Measurements from ENCODE around the gene NDUFA6.
"Not testable (repeated sequence)": the region's sequence is repeated elsewhere in the genome, so short reads cannot be mapped to it uniquely, and the experiment has no call there.

NDUFA6 gene

GRCh38 chr22:42128007-42128406 is 37.4 kb upstream of the NDUFA6 start:
- H3K9me3 Mint-ChIP-seq; H3K4me1 Mint-ChIP-seq; ATAC-seq (replicated peaks); H3K27me3 Mint-ChIP-seq; H3K27ac Mint-ChIP-seq; DNase-seq; H3K4me3 Mint-ChIP-seq: not testable (repeated sequence)
- H3K36me3 Mint-ChIP-seq: peaks cover 11 to 14% of the 10 kb centered on the region in 2 donors

DNA sequence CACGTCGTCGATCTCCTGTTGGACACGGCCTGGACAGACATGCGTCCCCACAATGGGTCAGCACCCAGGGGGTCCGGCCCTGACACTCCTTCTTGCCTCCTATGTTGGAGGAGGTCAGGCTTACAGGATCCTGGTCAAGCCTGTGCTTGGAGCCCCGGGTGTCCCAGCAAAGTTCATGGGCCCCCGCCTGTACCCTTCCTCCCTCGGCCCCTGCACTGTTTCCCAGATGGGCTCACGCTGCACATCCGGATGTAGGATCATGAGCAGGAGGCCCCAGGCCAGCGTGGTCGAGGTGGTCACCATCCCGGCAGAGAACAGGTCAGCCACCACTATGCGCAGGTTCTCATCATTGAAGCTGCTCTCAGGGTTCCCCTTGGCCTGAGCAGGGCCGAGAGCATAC is 37.0 kb upstream of the NDUFA6 start:
- peaks cover 0 to 4% of the 10 kb centered on the region in 2 donors for H3K4me1 Mint-ChIP-seq
- H3K27ac Mint-ChIP-seq: peak overlapping the region; percentile 14
- no peak overlapping the region for H3K4me3 Mint-ChIP-seq
- ATAC-seq (replicated peaks): no peak
- DNase-seq: no peak
- H3K36me3 Mint-ChIP-seq: peaks cover 11 to 14% of the 10 kb centered on the region in 2 donors
- H3K9me3 Mint-ChIP-seq: no peaks in the 10 kb centered on the region
- no peaks in the 10 kb centered on the region for H3K27me3 Mint-ChIP-seq

GRCh38 chr22:42123529-42123928 is 33.0 kb upstream of the NDUFA6 start:
- not testable (repeated sequence) for H3K9me3 Mint-ChIP-seq, H3K27ac Mint-ChIP-seq, H3K27me3 Mint-ChIP-seq, DNase-seq, H3K4me3 Mint-ChIP-seq
- peak in 1 of 2 donors; percentile 22 for ATAC-seq (replicated peaks)
- peaks cover 11 to 14% of the 10 kb centered on the region in 2 donors for H3K36me3 Mint-ChIP-seq
- peaks cover 14 to 22% of the 10 kb centered on the region in 2 donors for H3K4me1 Mint-ChIP-seq

DNA sequence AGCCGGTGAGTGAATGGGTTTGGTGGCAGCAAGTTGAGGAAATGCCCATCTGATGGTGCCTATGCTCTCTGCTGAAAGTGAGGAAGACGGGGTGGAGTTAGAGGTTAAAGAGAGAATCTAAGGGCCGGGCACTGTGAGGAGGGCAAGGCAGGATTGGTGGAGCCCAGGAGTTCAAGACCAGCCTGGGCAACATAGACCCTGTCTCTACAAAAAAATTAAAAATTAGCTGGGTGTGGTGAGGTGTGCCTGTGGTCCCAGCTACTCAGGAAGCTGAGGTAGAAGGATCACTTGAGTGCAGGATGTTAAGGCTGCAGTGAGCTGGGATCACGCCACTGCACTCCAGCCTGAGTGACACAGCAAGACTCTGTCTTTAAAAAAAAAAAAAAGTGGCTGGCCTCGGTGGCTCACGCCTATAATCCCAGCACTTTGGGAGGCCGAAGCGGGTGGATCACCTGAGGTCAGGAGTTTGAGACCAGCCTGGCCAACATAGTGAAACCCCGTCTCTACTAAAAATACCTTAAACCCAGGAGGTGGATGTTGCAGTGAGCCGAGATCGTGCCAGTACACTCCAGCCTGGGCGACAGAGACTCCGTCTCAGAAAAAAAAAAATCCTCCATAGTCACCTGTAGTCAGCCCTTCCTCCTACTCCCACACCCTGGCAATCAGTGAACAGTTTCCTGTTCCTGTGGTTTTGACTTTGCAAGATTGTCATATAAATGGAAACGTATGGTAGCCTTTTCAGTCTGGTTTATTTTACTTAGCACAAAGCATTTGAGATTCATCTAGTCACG is 29.9 kb upstream of the NDUFA6 start:
- peaks cover 14 to 22% of the 10 kb centered on the region in 2 donors for H3K4me1 Mint-ChIP-seq
- ATAC-seq (replicated peaks): peak; percentile 79 to 84
- H3K4me3 Mint-ChIP-seq: peak overlapping the region; percentile 64 to 71
- not testable (repeated sequence) for DNase-seq, H3K27me3 Mint-ChIP-seq, H3K9me3 Mint-ChIP-seq, H3K36me3 Mint-ChIP-seq, H3K27ac Mint-ChIP-seq

DNA sequence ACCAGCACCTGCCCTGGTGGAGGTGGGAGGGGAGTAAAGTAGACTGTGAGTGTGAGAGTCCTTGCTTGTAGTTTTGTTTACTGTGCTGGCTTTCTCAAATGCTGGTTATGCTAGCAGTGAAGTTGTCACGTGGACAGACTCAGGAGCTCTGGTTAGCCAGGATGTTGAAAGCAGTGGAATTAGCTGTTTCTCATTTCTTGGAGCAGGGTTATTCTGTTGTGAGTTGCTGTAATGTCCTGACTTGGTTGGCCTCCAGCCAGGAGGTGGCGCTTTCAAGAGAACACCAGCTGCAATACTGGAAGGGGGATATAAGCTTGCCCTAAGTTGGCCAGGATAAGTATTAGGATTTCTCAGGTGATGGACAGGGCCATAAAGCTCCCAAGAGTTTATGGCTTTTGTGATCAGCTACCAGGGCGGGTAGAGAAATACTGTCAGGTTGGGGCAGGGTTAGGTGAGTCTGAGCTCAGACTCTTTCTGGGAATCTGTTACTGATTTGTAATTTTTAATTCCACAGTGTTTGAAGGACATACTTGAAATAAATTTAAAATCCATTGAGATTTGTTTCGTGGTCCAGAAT is 26.4 kb upstream of the NDUFA6 start:
- no peak overlapping the region for H3K27ac Mint-ChIP-seq
- H3K4me1 Mint-ChIP-seq: peaks cover 14 to 19% of the 10 kb centered on the region in 2 donors
- H3K36me3 Mint-ChIP-seq: peaks cover 7 to 9% of the 10 kb centered on the region in 2 donors
- DNase-seq (no peak), ATAC-seq (replicated peaks) (no peak)
- no peaks in the 10 kb centered on the region for H3K27me3 Mint-ChIP-seq
- H3K4me3 Mint-ChIP-seq: no peak overlapping the region
- H3K9me3 Mint-ChIP-seq: peaks cover 3 to 10% of the 10 kb centered on the region in 2 donors

DNA sequence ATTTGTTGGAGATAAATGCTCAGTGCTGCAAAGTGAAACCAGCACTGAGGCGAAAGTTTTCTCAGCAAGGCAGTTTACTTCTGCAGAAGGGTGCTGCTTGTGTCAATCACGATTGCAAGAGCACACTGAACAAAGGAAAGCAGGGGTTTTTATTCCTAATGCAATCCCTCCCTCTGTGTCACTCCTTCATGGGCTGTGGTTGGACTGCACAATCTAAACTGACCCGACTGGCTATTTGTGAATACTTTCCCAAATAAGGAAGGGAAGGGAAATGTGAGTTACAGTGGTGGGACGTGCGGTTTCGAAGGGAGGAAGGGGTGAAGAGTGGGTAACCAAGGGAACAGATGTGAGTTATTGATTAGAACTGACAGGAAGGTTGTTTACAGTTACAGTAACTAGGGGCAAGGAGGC is 24.9 kb upstream of the NDUFA6 start:
- ATAC-seq (replicated peaks); H3K27me3 Mint-ChIP-seq; H3K36me3 Mint-ChIP-seq; H3K9me3 Mint-ChIP-seq; H3K4me3 Mint-ChIP-seq; DNase-seq; H3K27ac Mint-ChIP-seq: not testable (repeated sequence)
- peaks cover 9 to 10% of the 10 kb centered on the region in 2 donors for H3K4me1 Mint-ChIP-seq

GRCh38 chr22:42114721-42115120 is 24.1 kb upstream of the NDUFA6 start:
- no peak for ATAC-seq (replicated peaks)

GRCh38 chr22:42112793-42113192 is 22.2 kb upstream of the NDUFA6 start:
- H3K27ac Mint-ChIP-seq; H3K9me3 Mint-ChIP-seq; H3K4me3 Mint-ChIP-seq; DNase-seq; H3K27me3 Mint-ChIP-seq; ATAC-seq (replicated peaks); H3K4me1 Mint-ChIP-seq: not testable (repeated sequence)
- peaks cover 9 to 17% of the 10 kb centered on the region in 2 donors for H3K36me3 Mint-ChIP-seq

More at GRCh38 chr22:42114721-42115120, 24.1 kb upstream of the NDUFA6 start:
- Mint-ChIP-seq H3K4me1 (peaks cover 2 to 5% of the 10 kb centered on the region in 2 donors), H3K4me3 (no peak overlapping the region), H3K36me3 (peaks cover 7 to 9% of the 10 kb centered on the region in 2 donors), H3K9me3 (peaks cover 3 to 10% of the 10 kb centered on the region in 2 donors), H3K27me3 (no peaks in the 10 kb centered on the region), H3K27ac (no peak overlapping the region)
- DNase-seq: no peak

- Mint-ChIP-seq H3K9me3 (peaks cover 3 to 10% of the 10 kb centered on the region in 2 donors), H3K4me3 (no peak overlapping the region), H3K27ac (no peak overlapping the region), H3K36me3 (peaks cover 9 to 23% of the 10 kb centered on the region in 2 donors), H3K27me3 (no peaks in the 10 kb centered on the region), H3K4me1 (no peaks in the 10 kb centered on the region)
- ATAC-seq (replicated peaks) (no peak), DNase-seq (no peak)
Observed at GRCh38 chr22:42111798-42112197, 21.2 kb upstream of the NDUFA6 start.

GRCh38 chr22:42108848-42109247 is 18.3 kb upstream of the NDUFA6 start:
- H3K4me3 Mint-ChIP-seq: no peak overlapping the region

DNA sequence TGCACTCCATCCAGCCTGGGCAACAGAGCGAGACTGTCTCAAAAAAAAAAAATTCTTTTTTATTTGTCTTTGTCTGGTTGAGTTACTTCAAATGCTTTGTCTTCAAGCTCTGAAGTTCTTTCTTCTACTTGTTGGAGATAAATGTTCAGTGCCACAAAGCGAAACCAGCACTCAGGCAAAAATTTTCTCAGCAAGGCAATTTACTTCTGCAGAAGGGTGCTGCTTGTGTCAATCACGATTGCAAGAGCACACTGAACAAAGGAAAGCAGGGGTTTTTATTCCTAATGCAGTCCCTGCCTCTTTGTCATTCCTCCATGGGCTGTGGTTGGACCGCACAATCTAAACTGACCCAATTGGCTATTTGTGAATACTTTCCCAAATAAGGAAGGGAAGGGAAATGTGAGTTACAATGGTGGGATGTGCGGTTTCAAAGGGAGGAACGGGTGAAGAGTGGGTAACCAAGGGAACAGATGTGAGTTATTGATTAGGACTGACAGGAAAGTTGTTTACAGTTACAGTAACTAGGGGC is 13.8 kb upstream of the NDUFA6 start:
- H3K4me3 Mint-ChIP-seq; DNase-seq; H3K4me1 Mint-ChIP-seq; H3K27me3 Mint-ChIP-seq; ATAC-seq (replicated peaks); H3K27ac Mint-ChIP-seq: not testable (repeated sequence)
- H3K36me3 Mint-ChIP-seq: peaks cover 17 to 48% of the 10 kb centered on the region in 2 donors
- peaks cover 7 to 16% of the 10 kb centered on the region in 2 donors for H3K9me3 Mint-ChIP-seq

More at GRCh38 chr22:42108848-42109247, 18.3 kb upstream of the NDUFA6 start:
- H3K27me3 Mint-ChIP-seq: no peaks in the 10 kb centered on the region
- no peaks in the 10 kb centered on the region for H3K4me1 Mint-ChIP-seq
- H3K27ac Mint-ChIP-seq: no peak overlapping the region
- peaks cover 5 to 9% of the 10 kb centered on the region in 2 donors for H3K9me3 Mint-ChIP-seq
- no peak for ATAC-seq (replicated peaks)
- DNase-seq: no peak
- peaks cover 4 to 24% of the 10 kb centered on the region in 2 donors for H3K36me3 Mint-ChIP-seq

DNA sequence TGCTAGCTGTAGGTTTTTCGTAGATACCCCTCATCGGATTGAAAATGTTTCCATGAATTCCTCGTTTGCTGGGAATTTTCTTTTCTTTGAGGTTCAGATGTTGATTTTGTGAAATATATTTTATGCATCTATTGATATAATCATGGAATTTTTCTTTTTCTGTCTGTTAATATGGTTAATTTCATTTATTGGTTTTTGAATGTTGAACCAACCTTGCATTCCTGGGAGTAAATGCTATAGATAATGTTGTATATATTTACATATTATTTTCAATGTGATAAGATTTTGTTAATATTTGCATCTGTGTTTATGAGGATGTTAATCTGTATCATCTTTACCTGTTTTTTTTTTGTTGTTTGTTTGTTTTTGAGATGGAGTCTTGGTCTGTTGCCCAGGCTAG is 10.6 kb upstream of the NDUFA6 start:
- no peak overlapping the region for H3K4me3 Mint-ChIP-seq
- ATAC-seq (replicated peaks) (no peak), DNase-seq (no peak)
- no peaks in the 10 kb centered on the region for H3K4me1 Mint-ChIP-seq
- H3K36me3 Mint-ChIP-seq: peaks cover 25 to 42% of the 10 kb centered on the region in 2 donors
- H3K27me3 Mint-ChIP-seq: no peaks in the 10 kb centered on the region
- peaks cover 11 to 17% of the 10 kb centered on the region in 2 donors for H3K9me3 Mint-ChIP-seq
- no peak overlapping the region for H3K27ac Mint-ChIP-seq

- ATAC-seq (replicated peaks) (no peak), DNase-seq (no peak)
- Mint-ChIP-seq H3K4me3 (peak overlapping the region; percentile 97 to 98), H3K4me1 (peaks cover 12 to 34% of the 10 kb centered on the region in 2 donors), H3K36me3 (peaks cover 13 to 31% of the 10 kb centered on the region in 2 donors), H3K9me3 (no peaks in the 10 kb centered on the region), H3K27me3 (no peaks in the 10 kb centered on the region), H3K27ac (peak overlapping the region; percentile 100)
Observed at GRCh38 chr22:42091455-42091782, 847 bp upstream of the NDUFA6 start.

GRCh38 chr22:42086051-42086450 is 4.5 kb downstream of the NDUFA6 start:
- ATAC-seq (replicated peaks) (no peak), DNase-seq (no peak)
- H3K4me1 Mint-ChIP-seq: peaks cover 20 to 40% of the 10 kb centered on the region in 2 donors
- no peak overlapping the region for H3K27ac Mint-ChIP-seq
- peaks cover 32 to 64% of the 10 kb centered on the region in 2 donors for H3K36me3 Mint-ChIP-seq
- H3K27me3 Mint-ChIP-seq: no peaks in the 10 kb centered on the region
- no peak overlapping the region for H3K4me3 Mint-ChIP-seq
- H3K9me3 Mint-ChIP-seq: no peaks in the 10 kb centered on the region

GRCh38 chr22:42084874-42085273 is 5.7 kb downstream of the NDUFA6 start:
- Mint-ChIP-seq H3K4me1 (peaks cover 23 to 40% of the 10 kb centered on the region in 2 donors), H3K4me3 (no peak overlapping the region), H3K9me3 (no peaks in the 10 kb centered on the region), H3K27ac (no peak overlapping the region), H3K27me3 (no peaks in the 10 kb centered on the region), H3K36me3 (peaks cover 31 to 60% of the 10 kb centered on the region in 2 donors)
- ATAC-seq (replicated peaks): no peak
- DNase-seq: no peak

Data from stimulated activated naive B cell treated with anti-CD40 and anti-IgM and Interleukin-4, amounts not matched to agents 10 μg/mL and 1 μg/mL and 100 μg/mL, for 72 hours (primary cell).